Hepatocyte (in vitro differentiated cells): ENCODE results near the gene ATAD3C. TPM values are rescaled to one million over a fixed set of nuclear protein-coding genes. Genes with fewer than 3 reads are reported as not detected.
"Not testable (repeated sequence)": the region's sequence is repeated elsewhere in the genome, so short reads cannot be mapped to it uniquely, and the experiment has no call there.

ENCODE experiments used
- DNase-seq: peaks from one replicate; pipeline ENCODE4 v3.0.0-alpha.2; 2016; ENCODE audit warnings: low spot score
- H2AFZ ChIP-seq: fragments of 200-600 bp; sonication (generic); 2 replicates; pipeline ENCODE4 v1.6.0; 2016; ENCODE audit warnings: antibody characterized with exemption, mild to moderate bottlenecking
- H3K27ac ChIP-seq: fragments of 200-600 bp; sonication (generic); 2 replicates; pipeline ENCODE4 v1.5.1; 2016; ENCODE audit warnings: mild to moderate bottlenecking
- H3K27me3 ChIP-seq: fragments of 200-600 bp; sonication (generic); 2 replicates; pipeline ENCODE4 v1.6.1; 2016
- H3K36me3 ChIP-seq: fragments of 200-600 bp; sonication (generic); replicated peaks from 2 replicates; pipeline ENCODE4 v1.5.1; 2016; ENCODE audit warnings: low read depth; ENCODE audit not compliant: insufficient read depth
- H3K4me1 ChIP-seq: fragments of 200-600 bp; sonication (generic); 2 replicates; pipeline ENCODE4 v1.5.1; 2016; ENCODE audit warnings: mild to moderate bottlenecking, moderate library complexity; ENCODE audit not compliant: insufficient read depth
- H3K4me2 ChIP-seq: fragments of 200-600 bp; sonication (generic); 2 replicates; pipeline ENCODE4 v1.6.0; 2016
- H3K4me3 ChIP-seq: fragments of 200-600 bp; sonication (generic); 2 replicates; pipeline ENCODE4 v1.5.1; 2016; ENCODE audit warnings: mild to moderate bottlenecking
- H3K79me2 ChIP-seq: fragments of 200-600 bp; sonication (generic); 2 replicates; pipeline ENCODE4 v1.6.0; 2017; ENCODE audit warnings: mild to moderate bottlenecking
- H3K9me2 ChIP-seq: fragments of 200-600 bp; sonication (generic); replicated peaks from 2 replicates; pipeline ENCODE4 v1.6.0; 2017; ENCODE audit warnings: mild to moderate bottlenecking; ENCODE audit not compliant: insufficient read depth
- H3K9me3 ChIP-seq: fragments of 200-600 bp; sonication (generic); 2 replicates; pipeline ENCODE4 v1.5.1; 2016; ENCODE audit warnings: low read depth, mild to moderate bottlenecking
- H4K20me1 ChIP-seq: fragments of 200-600 bp; sonication (generic); 2 replicates; pipeline ENCODE4 v1.6.0; 2016; ENCODE audit warnings: mild to moderate bottlenecking; ENCODE audit not compliant: insufficient read depth, poor library complexity, severe bottlenecking
- CTCF ChIP-seq: fragments of 200-600 bp; sonication (generic); IDR thresholded peaks from 2 replicates; pipeline ENCODE4 v1.5.1; 2016; ENCODE audit warnings: antibody characterized with exemption, mild to moderate bottlenecking; ENCODE audit not compliant: poor library complexity
- EZH2 ChIP-seq: fragments of 200-600 bp; sonication (generic); IDR thresholded peaks from 2 replicates; pipeline ENCODE4 v1.6.1; 2016; ENCODE audit warnings: antibody characterized with exemption, mild to moderate bottlenecking, borderline replicate concordance
- EZH2phosphoT487 ChIP-seq: fragments of 200-600 bp; sonication (generic); IDR thresholded peaks from one replicate; pipeline ENCODE4 v1.6.1; 2018; ENCODE audit warnings: antibody characterized with exemption, mild to moderate bottlenecking, low read depth, moderate library complexity; ENCODE audit not compliant: unreplicated experiment, severe bottlenecking
- WGBS: methylation state at CpG from one replicate; pipeline ENCODE4 v1.1.6; 2016; ENCODE audit warnings: low lambda C conversion rate; ENCODE audit errors: missing lambda C conversion rate; 5-methylcytosine and 5-hydroxymethylcytosine counted together
- polyA plus RNA-seq: library from polyadenylated mRNA; unstranded; fragments of >200 nt; fragmentation: Nextera tagmentation; extraction: Ambion mirVana; gene quantifications from 2 replicates; pipeline ENCODE4 v1.2.1, GENCODE V29; 2016
- total RNA-seq: library from RNA; depleted of rRNA; stranded (reverse); fragments of >200 nt; gene quantifications from 2 replicates; pipeline ENCODE4 v1.2.3, GENCODE V29; 2014

Gene ATAD3C
- total and polyA plus RNA-seq, 2 experiments from 2014 or later = 0.10 to 1.2 TPM

GRCh38 chr1:1455366-1455884, 5.9 kb downstream of the ATAD3C start:
- no peak for DNase-seq
- no peak overlapping the region for H2AFZ ChIP-seq

DNA sequence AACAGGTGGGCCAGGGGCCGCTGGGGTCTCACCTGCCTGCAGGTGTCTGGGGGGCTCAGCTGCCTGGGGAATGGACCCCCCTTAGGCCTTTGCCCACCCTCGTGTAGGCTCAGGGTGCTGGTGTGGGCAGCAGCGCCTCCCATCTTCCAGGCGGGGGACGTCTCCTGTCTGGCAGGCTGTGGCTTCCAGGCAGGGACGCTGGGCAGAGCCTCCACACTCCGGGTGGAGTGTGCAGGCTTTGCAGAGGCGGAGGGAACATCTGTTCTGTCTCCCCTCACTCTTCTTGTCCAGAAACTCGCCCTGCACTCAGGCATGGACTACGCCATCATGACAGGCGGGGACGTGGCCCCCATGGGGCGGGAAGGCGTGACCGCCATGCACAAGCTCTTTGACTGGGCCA, 6.4 kb downstream of the ATAD3C start:
- H3K27me3 ChIP-seq, H3K4me1 ChIP-seq, H3K9me3 ChIP-seq, H2AFZ ChIP-seq, H3K27ac ChIP-seq, H4K20me1 ChIP-seq, DNase-seq, H3K4me3 ChIP-seq, H3K4me2 ChIP-seq, H3K36me3 ChIP-seq, H3K9me2 ChIP-seq, H3K79me2 ChIP-seq: not testable (repeated sequence)
- WGBS = 100% methylated on average over 1 of the region's 15 CpGs

More at GRCh38 chr1:1455366-1455884, 5.9 kb downstream of the ATAD3C start:
- Histone ChIP-seq H3K9me3 (no peaks in the 10 kb centered on the region), H3K9me2 (no peaks in the 10 kb centered on the region), H3K4me3 (no peak overlapping the region), H3K4me1 (no peaks in the 10 kb centered on the region), H3K36me3 (no peaks in the 10 kb centered on the region), H3K79me2 (no peaks in the 10 kb centered on the region), H3K27me3 (no peaks in the 10 kb centered on the region), H4K20me1 (no peaks in the 10 kb centered on the region), H3K4me2 (no peak overlapping the region), H3K27ac (no peak overlapping the region)
- TF ChIP-seq CTCF = no peak
- no peak for TF ChIP-seq EZH2phosphoT487
- no peak for TF ChIP-seq EZH2
- 94% methylated on average over 29 of the region's 30 CpGs for WGBS

DNA sequence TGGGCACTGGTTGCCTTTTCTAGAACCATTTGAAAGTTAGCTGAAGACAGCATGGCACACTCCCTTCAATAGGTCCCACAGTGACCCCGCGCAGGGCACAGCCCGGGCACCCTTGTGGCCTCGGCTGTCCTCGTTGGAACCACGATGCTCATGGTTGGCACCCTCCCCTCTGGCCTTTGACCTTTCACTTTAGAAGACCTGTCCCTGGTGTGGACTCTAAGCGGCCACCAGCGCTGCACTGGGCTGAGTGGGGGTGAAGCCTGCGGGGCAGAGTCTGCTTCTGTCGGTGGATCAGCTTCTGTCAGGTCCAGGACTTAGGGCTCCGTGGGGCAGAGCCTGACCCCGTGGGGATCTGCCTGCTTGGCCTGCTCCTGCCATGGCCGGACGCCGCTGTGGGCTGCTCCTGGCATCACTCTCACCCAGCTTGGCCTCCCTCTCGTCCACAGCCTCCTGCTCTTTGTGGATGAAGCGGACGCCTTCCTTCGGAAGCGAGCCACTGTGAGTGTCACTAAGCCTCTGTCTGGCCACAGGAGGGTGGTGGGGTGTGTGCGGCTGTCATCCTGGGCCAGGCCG, 7.3 kb downstream of the ATAD3C start:
- H3K27ac ChIP-seq, H3K4me3 ChIP-seq, H3K36me3 ChIP-seq, H4K20me1 ChIP-seq, H3K4me1 ChIP-seq, H3K9me2 ChIP-seq, H2AFZ ChIP-seq, H3K9me3 ChIP-seq, H3K27me3 ChIP-seq, H3K79me2 ChIP-seq, DNase-seq, H3K4me2 ChIP-seq: not testable (repeated sequence)
- WGBS = 85% methylated on average over 19 of the region's 22 CpGs

- not testable (repeated sequence) for H3K4me3 ChIP-seq, H2AFZ ChIP-seq, H3K4me2 ChIP-seq, H3K27me3 ChIP-seq, H3K27ac ChIP-seq, DNase-seq, H3K36me3 ChIP-seq, H3K79me2 ChIP-seq, H4K20me1 ChIP-seq, H3K9me3 ChIP-seq, H3K4me1 ChIP-seq, H3K9me2 ChIP-seq
- 95% methylated on average over 7 of the region's 19 CpGs for WGBS
Measured at GRCh38 chr1:1459156-1459555, 9.7 kb downstream of the ATAD3C start.

DNA sequence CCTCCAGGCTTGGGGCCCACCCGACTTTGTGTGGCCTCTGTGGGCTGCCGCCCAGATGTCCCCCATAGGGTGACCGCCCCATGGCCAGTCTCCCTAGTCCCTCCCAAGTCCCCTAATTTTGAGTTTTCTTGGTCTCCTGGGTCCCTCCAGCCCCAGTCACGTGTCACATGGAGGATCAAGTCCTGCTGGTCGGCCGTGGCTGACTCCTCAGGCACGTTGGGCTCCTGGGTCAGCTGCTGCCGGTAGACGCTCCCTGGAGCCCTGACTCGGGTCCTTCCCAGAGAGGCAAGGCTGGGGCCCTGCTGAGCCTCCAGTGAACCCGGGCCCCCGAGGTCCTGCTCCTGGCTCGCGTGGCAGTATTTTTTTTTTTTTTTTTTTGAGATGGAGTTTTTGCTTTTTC, 10.2 kb downstream of the ATAD3C start:
- not testable (repeated sequence) for H3K4me1 ChIP-seq, H3K4me2 ChIP-seq, H3K9me3 ChIP-seq, H2AFZ ChIP-seq, H4K20me1 ChIP-seq, H3K36me3 ChIP-seq, H3K27me3 ChIP-seq, H3K79me2 ChIP-seq, DNase-seq, H3K27ac ChIP-seq, H3K4me3 ChIP-seq, H3K9me2 ChIP-seq
- WGBS = 92% methylated on average over 14 of the region's 14 CpGs
